ENCODE results near the gene AK3. TPM values are rescaled to one million over a fixed set of nuclear protein-coding genes. Genes with fewer than 3 reads are reported as not detected.

Gene AK3
- total and polyA plus RNA-seq, 10 of the 15 experiments (the other 5 are each of a cell fraction or from before 2014, with no cell fraction given), result 14.2 to 86.6 (median 43.9) TPM

GRCh38 chr9:4740638-4741364 is at the start of gene AK3 (continued):
- no peak for TF ChIP-seq ZBTB4 (CRISPR knock-in tag; IDR thresholded peaks at IDR 0.05)
- no peak for TF ChIP-seq SIX5 (IDR thresholded peaks at IDR 0.05; ENCODE audit: low read depth, low read length, severe bottlenecking)

GRCh38 chr9:4788703-4789102 is 47.7 kb upstream of the AK3 start:
- no peak for ATAC-seq
- intact Hi-C loops (cut with micrococcal nuclease; ENCODE audit: unreplicated experiment) (no loop called here), in situ Hi-C loops (cut with MboI) (no loop called here)
- SMC1A ChIA-PET (ENCODE audit: uncharacterized antibody, unreplicated experiment), result interaction anchor here (0.7 to 1.5 kb wide), 2 partner anchors 77 to 135 kb away, joined by 3 to 4 read pairs; no protein-coding TSS in a partner anchor
- Histone ChIP-seq H3K9me3 (replicated peaks; ENCODE audit: control insufficient read depth, insufficient read depth, low read length) (no peaks in the 10 kb centered on the region), H3K27me3 (replicated peaks in 1 of 2; ENCODE audit: control insufficient read depth in 2 of 2, insufficient read depth in 2 of 2, low read length in 1 of 2) (no peaks in the 10 kb centered on the region), H2AFZ (ENCODE audit: control insufficient read depth, low read depth, low read length) (no peak overlapping the region), H3K4me2 (ENCODE audit: control insufficient read depth, insufficient read depth) (no peak overlapping the region), H4K20me1 (ENCODE audit: control insufficient read depth, insufficient read depth) (no peaks in the 10 kb centered on the region), H3K4me1 (ENCODE audit: control insufficient read depth, insufficient read depth, low read length) (no peaks in the 10 kb centered on the region; the same call in 1 of the 2 replicates), H3K9ac (ENCODE audit: control insufficient read depth, insufficient read depth, low read length) (no peak overlapping the region), H3K79me2 (ENCODE audit: control insufficient read depth, insufficient read depth, low read length) (peaks cover 10% of the 10 kb centered on the region), H3K27ac (ENCODE audit: control insufficient read depth, insufficient read depth) (no peak overlapping the region), H3K36me3 (ENCODE audit: control insufficient read depth in 2 of 2, insufficient read depth in 2 of 2, low read length in 1 of 2) (no peaks in the 10 kb centered on the region), H3K4me3 (no peak overlapping the region)
- CTCF ChIA-PET, result interaction anchor here (0.8 kb wide), 1 partner anchor 135 kb away, joined by 3 read pairs; no protein-coding TSS in a partner anchor
- POLR2A ChIA-PET, result interaction anchor here (1.0 kb wide), 1 partner anchor 10 kb away, joined by 3 read pairs; no protein-coding TSS in a partner anchor
- RAD21 ChIA-PET (ENCODE audit: unreplicated experiment), result interaction anchor here (0.7 to 1.4 kb wide), 2 partner anchors 11 to 27 kb away, joined by 4 to 5 read pairs; no protein-coding TSS in a partner anchor
- no TSS peak for BruUV-seq (replicated peaks)
- FAIRE-seq, result no peak
- 94% methylated on average over 4 of the region's 6 CpGs for WGBS (ENCODE audit: insufficient coverage, insufficient replicate concordance, low lambda C conversion rate, missing lambda C conversion rate)
- no peak for DNase-seq (ENCODE audit: low read depth, low spot score)
- TF ChIP-seq GATAD2B (conservative IDR thresholded peaks at IDR 0.05; ENCODE audit: low read depth) (no peak), ZNF274 (IDR thresholded peaks at IDR 0.05; ENCODE audit: insufficient read depth, insufficient read length) (no peak), IRF3 (IDR thresholded peaks at IDR 0.05) (no peak), EP300 (IDR thresholded peaks at IDR 0.05; ENCODE audit: borderline replicate concordance in 1 of 2, control insufficient read depth in 1 of 2, low read depth in 2 of 2, low read length in 2 of 2) (no peak), PAX5 (IDR thresholded peaks at IDR 0.05; ENCODE audit: borderline replicate concordance, low read depth, low read length) (no peak), HDAC6 (IDR thresholded peaks at IDR 0.05; ENCODE audit: unreplicated experiment) (no peak), CBFB (IDR thresholded peaks at IDR 0.05; ENCODE audit: low read depth) (no peak), USF1 (IDR thresholded peaks at IDR 0.05; ENCODE audit: borderline replicate concordance, extremely low read length, insufficient read depth, low read depth, low read length) (no peak), MTA3 (IDR thresholded peaks at IDR 0.05; ENCODE audit: borderline replicate concordance, low read length) (no peak), IKZF1 (conservative IDR thresholded peaks at IDR 0.05) (no peak), CHD1 (IDR thresholded peaks at IDR 0.05; ENCODE audit: low read depth, low read length) (no peak)
- TF ChIP-seq, protein P1, sequence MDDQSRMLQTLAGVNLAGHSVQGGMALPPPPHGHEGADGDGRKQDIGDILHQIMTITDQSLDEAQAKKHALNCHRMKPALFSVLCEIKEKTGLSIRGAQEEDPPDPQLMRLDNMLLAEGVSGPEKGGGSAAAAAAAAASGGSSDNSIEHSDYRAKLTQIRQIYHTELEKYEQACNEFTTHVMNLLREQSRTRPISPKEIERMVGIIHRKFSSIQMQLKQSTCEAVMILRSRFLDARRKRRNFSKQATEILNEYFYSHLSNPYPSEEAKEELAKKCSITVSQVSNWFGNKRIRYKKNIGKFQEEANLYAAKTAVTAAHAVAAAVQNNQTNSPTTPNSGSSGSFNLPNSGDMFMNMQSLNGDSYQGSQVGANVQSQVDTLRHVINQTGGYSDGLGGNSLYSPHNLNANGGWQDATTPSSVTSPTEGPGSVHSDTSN (IDR thresholded peaks at IDR 0.05; ENCODE audit: insufficient replicate concordance, low read depth, low read length), result no peak
